Gastroesophageal sphincter (tissue), 3 donors: ENCODE data around the gene IBTK.
"Not testable (repeated sequence)": the region's sequence is repeated elsewhere in the genome, so short reads cannot be mapped to it uniquely, and the experiment has no call there.

Experiments
- CTCF ChIP-seq, 4 experiments: fragments of 200-600 bp in 2 of 4; fragments of 450-650 bp in 2 of 4; sonication (generic) in 1 of 4; IDR thresholded peaks; one replicate each; pipeline ENCODE4 v1.5.1; 2017 to 2019; ENCODE audit warnings: antibody characterized with exemption in 4 of 4, mild to moderate bottlenecking in 2 of 4, moderate library complexity in 2 of 4
- POLR2A ChIP-seq, 2 donors: fragments of 450-650 bp; IDR thresholded peaks; one replicate each; pipeline ENCODE4 v1.6.1; 2017; ENCODE audit warnings: antibody characterized with exemption in 2 of 2, mild to moderate bottlenecking in 2 of 2, moderate library complexity in 1 of 2

DNA sequence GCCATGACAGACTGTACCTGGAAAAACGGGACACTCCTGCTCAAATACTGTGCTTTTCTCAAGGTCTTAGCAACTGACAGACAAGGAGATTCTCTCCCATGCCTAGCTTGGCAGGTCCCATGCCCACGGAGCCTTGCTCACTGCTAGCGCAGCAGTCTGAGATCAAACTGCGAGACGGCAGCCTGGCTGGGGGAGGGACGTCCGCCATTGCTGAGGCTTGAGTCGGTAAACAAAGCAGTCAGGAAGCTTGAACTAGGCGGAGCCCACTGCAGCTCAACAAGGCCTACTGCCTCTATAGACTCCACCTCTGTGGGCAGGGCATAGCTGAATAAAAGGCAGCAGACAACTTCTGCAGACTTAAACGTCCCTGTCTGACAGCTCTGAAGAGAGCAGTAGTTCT is 96.4 kb downstream of the IBTK start:
- not testable (repeated sequence) for TF ChIP-seq CTCF, POLR2A (IDR thresholded peaks at IDR 0.05)
